ENCODE data around the gene NCSTN. TPM values are rescaled to one million over a fixed set of nuclear protein-coding genes. Genes with fewer than 3 reads are reported as not detected.

NCSTN gene
- total and polyA plus RNA-seq, 9 of the 15 experiments (the other 6 are each of a cell fraction or from before 2014, with no cell fraction given) = 21.3 to 91.1 (median 57.9) TPM

DNA sequence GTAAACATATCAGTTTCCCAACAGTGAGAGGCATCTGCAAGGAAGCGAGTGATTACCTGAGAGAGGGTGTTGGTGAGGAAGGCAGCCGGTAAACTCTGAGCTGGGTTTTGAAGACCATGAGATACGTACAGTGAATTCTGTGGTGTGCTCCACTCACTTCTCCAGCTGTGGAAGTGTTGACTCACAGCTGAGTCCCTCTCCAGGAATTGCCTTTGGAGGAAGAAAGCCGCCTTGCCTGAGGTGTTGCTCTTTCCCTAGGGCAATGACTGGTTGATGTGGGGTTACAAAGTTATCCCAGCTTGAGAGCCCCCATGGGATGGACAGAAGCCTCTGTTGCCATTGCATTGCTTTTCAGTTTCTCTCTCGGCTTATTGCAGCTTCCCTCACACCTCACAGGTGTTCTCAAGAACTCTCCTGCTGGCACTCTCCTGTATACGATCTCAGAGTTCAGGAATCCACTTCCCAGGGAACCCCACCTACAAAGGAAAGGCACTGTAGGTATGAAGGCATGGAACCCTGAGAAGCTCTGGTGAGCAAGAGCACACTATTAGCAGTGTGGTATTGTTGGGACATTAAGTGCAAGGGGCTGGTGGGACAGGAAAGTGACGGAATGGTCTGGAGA, 34.5 kb downstream of the NCSTN start (continued):
- TF ChIP-seq, protein P1, sequence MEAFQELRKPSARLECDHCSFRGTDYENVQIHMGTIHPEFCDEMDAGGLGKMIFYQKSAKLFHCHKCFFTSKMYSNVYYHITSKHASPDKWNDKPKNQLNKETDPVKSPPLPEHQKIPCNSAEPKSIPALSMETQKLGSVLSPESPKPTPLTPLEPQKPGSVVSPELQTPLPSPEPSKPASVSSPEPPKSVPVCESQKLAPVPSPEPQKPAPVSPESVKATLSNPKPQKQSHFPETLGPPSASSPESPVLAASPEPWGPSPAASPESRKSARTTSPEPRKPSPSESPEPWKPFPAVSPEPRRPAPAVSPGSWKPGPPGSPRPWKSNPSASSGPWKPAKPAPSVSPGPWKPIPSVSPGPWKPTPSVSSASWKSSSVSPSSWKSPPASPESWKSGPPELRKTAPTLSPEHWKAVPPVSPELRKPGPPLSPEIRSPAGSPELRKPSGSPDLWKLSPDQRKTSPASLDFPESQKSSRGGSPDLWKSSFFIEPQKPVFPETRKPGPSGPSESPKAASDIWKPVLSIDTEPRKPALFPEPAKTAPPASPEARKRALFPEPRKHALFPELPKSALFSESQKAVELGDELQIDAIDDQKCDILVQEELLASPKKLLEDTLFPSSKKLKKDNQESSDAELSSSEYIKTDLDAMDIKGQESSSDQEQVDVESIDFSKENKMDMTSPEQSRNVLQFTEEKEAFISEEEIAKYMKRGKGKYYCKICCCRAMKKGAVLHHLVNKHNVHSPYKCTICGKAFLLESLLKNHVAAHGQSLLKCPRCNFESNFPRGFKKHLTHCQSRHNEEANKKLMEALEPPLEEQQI (IDR thresholded peaks at IDR 0.05) = no peak
- TF ChIP-seq ZNF12 (CRISPR knock-in tag; IDR thresholded peaks at IDR 0.05) (no peak), MCM7 (IDR thresholded peaks at IDR 0.05) (no peak), NFIC (IDR thresholded peaks at IDR 0.05) (no peak), TAL1 (IDR thresholded peaks at IDR 0.05) (no peak)
- TF ChIP-seq, protein P2, sequence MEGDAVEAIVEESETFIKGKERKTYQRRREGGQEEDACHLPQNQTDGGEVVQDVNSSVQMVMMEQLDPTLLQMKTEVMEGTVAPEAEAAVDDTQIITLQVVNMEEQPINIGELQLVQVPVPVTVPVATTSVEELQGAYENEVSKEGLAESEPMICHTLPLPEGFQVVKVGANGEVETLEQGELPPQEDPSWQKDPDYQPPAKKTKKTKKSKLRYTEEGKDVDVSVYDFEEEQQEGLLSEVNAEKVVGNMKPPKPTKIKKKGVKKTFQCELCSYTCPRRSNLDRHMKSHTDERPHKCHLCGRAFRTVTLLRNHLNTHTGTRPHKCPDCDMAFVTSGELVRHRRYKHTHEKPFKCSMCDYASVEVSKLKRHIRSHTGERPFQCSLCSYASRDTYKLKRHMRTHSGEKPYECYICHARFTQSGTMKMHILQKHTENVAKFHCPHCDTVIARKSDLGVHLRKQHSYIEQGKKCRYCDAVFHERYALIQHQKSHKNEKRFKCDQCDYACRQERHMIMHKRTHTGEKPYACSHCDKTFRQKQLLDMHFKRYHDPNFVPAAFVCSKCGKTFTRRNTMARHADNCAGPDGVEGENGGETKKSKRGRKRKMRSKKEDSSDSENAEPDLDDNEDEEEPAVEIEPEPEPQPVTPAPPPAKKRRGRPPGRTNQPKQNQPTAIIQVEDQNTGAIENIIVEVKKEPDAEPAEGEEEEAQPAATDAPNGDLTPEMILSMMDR (IDR thresholded peaks at IDR 0.05 in 2 of 3, conservative IDR thresholded peaks at IDR 0.05 in 1 of 3; ENCODE audit: insufficient read depth in 2 of 3, low read depth in 1 of 3, low read length in 3 of 3) = no peak
- TF ChIP-seq, protein P3, sequence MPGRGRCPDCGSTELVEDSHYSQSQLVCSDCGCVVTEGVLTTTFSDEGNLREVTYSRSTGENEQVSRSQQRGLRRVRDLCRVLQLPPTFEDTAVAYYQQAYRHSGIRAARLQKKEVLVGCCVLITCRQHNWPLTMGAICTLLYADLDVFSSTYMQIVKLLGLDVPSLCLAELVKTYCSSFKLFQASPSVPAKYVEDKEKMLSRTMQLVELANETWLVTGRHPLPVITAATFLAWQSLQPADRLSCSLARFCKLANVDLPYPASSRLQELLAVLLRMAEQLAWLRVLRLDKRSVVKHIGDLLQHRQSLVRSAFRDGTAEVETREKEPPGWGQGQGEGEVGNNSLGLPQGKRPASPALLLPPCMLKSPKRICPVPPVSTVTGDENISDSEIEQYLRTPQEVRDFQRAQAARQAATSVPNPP (IDR thresholded peaks at IDR 0.05; ENCODE audit: borderline replicate concordance, insufficient read depth, insufficient read length) = no peak
